GM11168 (cell line): ENCODE results near the gene RXYLT1.

ENCODE experiments used
- in situ Hi-C: fragments of 300-500 bp; cut with MboI; formaldehyde crosslinking; loops from one replicate; pipeline ENCODE4 v1.12.0; 2022; ENCODE audit warnings: low sequenced_read_pairs; ENCODE audit not compliant: unreplicated experiment

Gene RXYLT1

GRCh38 chr12:63795944-63796343 lies 16.2 kb downstream of the RXYLT1 start:
- in situ Hi-C loops = loop anchor here (25.0 kb wide), 1 partner anchor 109 kb away; no protein-coding TSS in a partner anchor

- in situ Hi-C loops = no loop called here
These were observed 22.4 kb downstream of the RXYLT1 start for GRCh38 chr12:63802012-63802608.

- in situ Hi-C loops = no loop called here
These were observed 25.0 kb downstream of the RXYLT1 start for GRCh38 chr12:63804746-63805145.

- in situ Hi-C loops = no loop called here
These were observed 26.3 kb downstream of the RXYLT1 start for GRCh38 chr12:63805704-63806672.

- in situ Hi-C loops = no loop called here
These were observed 28.9 kb downstream of the RXYLT1 start for GRCh38 chr12:63808631-63809030.

- in situ Hi-C loops = no loop called here
These were observed 29.9 kb downstream of the RXYLT1 start for GRCh38 chr12:63809566-63809965.

GRCh38 chr12:63811334-63811733 lies 31.6 kb downstream of the RXYLT1 start:
- in situ Hi-C loops = no loop called here

GRCh38 chr12:63811755-63812154 lies 32.0 kb downstream of the RXYLT1 start:
- in situ Hi-C loops = no loop called here

GRCh38 chr12:63814146-63814772 lies 34.5 kb downstream of the RXYLT1 start:
- in situ Hi-C loops = no loop called here

GRCh38 chr12:63815482-63815852 lies 35.8 kb downstream of the RXYLT1 start:
- in situ Hi-C loops = no loop called here

GRCh38 chr12:63816031-63816430 lies 36.3 kb downstream of the RXYLT1 start:
- in situ Hi-C loops = no loop called here

- in situ Hi-C loops = no loop called here
These were observed 40.7 kb downstream of the RXYLT1 start for GRCh38 chr12:63820427-63820826.

- in situ Hi-C loops = no loop called here
These were observed 42.1 kb downstream of the RXYLT1 start for GRCh38 chr12:63821781-63822251.

- in situ Hi-C loops = no loop called here
These were observed 42.6 kb downstream of the RXYLT1 start for GRCh38 chr12:63822352-63822751.

GRCh38 chr12:63823040-63823439 lies 43.3 kb downstream of the RXYLT1 start:
- in situ Hi-C loops = no loop called here

GRCh38 chr12:63826006-63826585 lies 46.4 kb downstream of the RXYLT1 start:
- in situ Hi-C loops = no loop called here

- in situ Hi-C loops = no loop called here
These were observed 49.2 kb downstream of the RXYLT1 start for GRCh38 chr12:63828867-63829266.

- in situ Hi-C loops = no loop called here
These were observed 56.3 kb downstream of the RXYLT1 start for GRCh38 chr12:63836046-63836445.

- in situ Hi-C loops = no loop called here
These were observed 57.2 kb downstream of the RXYLT1 start for GRCh38 chr12:63836936-63837335.

GRCh38 chr12:63838411-63838810 lies 58.7 kb downstream of the RXYLT1 start:
- in situ Hi-C loops = no loop called here
